Ureter (tissue), 1 donor: ENCODE data around the gene PRKAR1B. TPM values are rescaled to one million over a fixed set of nuclear protein-coding genes. Genes with fewer than 3 reads are reported as not detected.

Experiments
- DNase-seq: peaks from one replicate; pipeline ENCODE4 v3.0.0-alpha.2; 2020; ENCODE audit warnings: low spot score
- total RNA-seq: library from RNA; stranded (reverse); gene quantifications from one replicate; pipeline ENCODE4 v1.2.4, GENCODE V29; 2023
- donor health status: DM: yes; HTN: yes; CAD: no.

Gene PRKAR1B
- total RNA-seq, 1 donor from 2014 or later = 20.5 TPM

DNA sequence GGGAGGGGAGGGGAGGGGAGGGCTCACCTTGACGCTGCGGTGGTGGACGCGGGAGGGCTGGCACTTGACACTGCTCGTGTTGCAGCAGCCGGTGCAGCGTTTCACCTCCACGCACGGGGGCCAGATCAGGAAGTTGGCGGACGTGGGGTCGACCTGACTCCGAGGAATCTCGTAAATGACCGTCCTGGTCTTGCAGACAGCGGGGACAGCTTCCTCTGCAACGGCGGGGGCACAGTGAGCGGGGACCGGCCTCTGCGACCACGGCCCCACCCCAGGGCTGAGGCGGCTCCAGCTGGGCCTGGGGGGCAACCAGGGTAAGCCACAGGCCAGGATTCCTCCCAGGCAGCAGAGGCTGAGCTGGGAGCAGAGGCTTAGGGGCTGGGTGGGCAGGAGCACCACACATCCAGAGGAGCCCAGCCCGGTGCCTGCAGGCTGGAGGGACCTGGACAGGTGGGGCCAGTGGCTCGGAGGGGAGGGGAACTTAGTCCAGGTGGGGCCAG lies 216.2 kb downstream of the PRKAR1B start:
- DNase-seq = no peak

DNA sequence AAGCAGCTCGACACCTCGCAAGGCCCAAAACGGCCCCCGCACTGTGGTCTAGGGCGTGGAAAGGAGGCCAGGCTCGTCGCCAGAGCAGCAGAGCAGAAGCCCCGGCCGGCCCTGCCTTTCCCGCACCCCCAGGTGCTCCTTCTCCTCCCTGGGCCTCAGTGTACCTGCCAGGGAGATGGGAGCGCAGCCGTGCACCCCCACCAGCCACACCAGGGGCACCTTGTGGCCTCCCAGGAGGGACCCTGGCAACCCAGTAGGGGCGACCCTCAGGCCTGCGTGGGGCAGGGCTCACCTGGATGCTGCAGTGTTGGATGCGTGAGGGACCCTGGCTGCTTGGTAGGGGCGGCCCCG lies 217.0 kb downstream of the PRKAR1B start:
- DNase-seq = no peak

DNA sequence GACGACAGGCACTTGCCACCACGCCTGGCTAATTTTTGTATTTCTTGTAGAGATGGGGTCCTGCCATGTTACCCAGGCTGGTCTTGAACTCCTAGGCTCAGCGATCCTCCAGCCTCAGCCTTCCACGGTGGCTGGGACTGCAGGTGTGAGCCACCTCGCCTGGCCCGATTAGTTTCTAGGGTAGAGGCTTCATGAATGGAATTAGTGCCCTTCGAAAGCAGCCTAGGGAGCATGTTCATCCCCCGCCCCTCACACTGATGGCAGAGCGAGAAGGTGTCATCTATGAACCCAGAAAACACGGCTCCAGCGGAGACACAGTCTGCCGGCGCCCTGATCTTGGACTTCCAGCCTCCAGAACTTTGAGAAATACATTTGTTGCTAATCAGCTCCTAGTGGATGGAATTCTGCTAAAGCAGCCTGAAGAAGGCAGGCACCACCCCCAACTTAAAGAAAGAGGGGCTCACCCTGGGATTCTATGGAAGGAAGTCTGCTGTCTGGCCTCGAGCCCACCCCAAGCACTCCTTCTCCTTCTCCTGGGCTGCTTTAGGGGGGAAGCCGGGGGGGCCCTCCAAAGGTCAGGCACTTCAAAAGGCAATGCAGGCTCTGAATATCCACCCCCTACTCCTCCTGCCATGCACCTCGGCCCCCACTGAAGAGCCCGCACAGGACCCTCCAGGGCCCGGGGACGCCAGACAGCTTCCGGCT lies 217.5 kb downstream of the PRKAR1B start:
- no peak for DNase-seq

DNA sequence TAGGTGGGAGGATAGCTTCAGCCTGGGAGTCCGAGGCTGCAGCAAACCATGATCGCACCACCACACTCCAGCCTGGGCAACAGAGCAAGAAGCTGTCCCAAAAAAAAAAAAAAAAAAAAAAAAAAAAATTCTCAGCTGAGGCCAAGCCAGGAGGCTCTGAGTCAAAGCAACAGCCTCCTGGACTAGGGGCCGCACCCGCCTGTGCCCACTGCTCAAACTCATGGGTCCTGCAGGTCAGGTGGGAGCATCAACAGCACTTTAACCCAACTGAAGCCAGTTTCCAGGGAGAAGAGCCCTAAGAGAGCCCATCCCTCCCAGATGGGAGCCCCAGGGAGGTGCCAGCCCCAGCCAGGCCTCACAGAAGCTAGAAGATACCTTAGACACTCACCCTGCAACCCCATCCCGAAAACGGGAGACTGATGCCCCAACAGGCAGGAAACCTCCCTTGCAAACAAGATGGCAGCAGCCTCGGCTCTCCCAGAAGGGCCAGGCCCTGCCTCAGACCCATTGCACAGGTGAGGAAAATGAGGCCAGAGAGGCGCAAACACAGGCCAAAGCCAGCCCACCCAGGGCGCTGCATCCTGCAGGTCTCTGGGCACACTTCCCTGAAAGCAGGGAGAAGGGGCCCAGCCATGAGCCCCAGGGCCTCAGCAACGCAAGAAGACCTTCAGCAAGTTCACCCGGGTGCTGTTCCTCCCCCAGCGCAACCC lies 218.5 kb downstream of the PRKAR1B start:
- no peak for DNase-seq

DNA sequence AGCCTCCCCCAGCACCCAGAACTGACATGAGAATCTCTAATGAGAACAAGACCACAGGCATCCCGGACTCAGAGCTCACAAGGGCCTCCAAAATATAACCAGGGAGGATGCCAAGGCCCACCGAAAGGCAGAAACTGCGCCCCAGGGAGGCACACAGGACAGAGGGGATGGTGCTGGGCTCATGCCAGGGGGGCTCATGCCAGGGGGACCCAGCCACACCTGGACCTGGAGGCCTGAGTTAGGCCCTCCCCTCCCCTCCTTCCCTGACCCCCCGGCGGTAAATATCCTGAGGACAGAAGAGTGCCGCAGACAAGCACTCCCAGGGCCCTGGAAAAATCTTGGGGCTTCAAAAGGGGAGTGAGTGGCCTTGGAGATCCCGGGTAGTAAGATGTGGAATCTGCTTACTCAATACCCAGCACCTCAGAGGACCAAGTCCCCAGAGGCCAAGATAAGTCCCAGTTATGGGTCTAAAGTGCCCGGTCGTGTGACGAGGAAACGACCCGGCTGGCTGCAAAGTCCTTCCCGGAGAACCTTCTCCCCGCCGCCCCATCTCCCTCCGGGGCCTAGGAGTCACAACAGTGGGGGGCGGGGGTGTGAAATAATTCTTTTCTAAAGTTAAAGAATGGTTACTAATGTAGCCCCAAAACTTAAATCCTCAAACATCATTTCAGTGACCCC lies 219.3 kb downstream of the PRKAR1B start:
- DNase-seq = no peak

DNA sequence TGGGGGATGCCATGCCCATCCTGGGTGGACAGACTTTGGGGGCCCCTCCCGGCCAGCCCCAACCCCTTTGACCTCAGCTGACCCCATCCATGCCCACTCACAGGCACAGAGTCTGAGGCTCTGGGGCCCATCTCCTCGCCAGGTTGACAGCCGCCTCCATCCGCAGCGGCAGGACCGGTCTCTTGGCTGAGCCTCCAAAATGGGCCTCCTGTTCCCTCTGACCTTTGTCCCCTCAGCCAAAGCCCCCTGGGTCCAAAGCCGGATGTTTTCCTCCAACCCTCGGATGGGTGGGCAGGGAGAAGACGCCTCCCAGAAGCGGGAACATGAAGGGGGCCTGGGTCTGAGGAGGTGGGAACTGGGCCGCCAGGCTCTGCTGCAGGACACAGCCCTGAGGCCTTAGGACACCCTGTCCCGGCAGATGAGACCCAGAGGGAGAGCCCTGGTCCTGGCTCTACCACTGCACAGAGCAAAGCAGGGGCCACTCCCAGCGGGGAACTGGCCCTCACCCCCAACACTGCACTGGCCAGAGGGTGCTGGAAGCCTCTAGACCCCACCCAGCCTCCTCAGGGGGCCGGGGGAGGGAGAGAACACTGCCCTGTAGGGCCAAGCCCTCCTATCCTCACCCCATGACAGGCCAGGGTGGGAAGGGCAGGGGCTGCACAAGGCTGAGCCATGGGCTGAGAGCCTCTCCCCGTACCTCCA lies 220.0 kb downstream of the PRKAR1B start:
- DNase-seq = no peak

DNA sequence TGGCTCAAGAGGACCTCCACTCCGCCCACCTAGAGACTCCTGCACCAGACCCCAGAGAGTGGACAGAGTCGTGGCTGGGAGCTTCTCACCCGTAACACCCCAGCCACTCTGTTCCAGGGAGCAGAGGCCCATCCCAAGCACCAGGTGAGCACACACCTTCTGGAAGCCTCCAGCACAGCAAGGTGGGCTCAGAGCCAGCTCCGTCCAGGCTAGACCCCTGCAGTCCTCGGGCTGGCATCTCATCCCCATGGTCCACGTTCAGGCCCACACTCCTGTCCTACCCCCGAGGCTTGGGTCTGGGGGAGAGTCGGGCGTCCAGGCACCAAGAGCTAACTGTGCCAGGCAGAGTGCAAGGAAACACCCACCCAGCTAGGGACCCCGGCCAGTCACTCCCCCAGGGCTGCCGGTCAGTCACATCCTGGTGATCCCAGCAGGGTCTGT lies 220.7 kb downstream of the PRKAR1B start:
- no peak for DNase-seq

DNA sequence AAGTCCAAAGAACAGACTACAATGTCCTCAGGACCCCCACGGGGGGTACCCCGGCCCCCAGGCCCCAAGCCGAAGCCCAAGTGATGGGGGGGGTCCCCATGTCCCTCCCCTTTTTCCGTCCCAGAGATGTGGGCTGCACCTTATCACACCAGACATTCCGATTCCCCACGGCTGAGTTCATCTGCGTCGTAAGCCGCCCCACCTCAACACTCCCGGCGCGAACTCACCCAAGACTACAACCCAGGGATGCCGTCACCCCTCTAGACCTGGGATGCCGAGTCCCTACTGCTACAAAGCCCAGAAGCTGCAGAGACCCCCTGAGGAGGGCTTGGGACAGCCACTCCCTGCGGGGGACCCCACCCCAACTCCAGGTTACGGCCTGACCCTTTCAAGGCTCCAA lies 221.9 kb downstream of the PRKAR1B start:
- DNase-seq = no peak

DNA sequence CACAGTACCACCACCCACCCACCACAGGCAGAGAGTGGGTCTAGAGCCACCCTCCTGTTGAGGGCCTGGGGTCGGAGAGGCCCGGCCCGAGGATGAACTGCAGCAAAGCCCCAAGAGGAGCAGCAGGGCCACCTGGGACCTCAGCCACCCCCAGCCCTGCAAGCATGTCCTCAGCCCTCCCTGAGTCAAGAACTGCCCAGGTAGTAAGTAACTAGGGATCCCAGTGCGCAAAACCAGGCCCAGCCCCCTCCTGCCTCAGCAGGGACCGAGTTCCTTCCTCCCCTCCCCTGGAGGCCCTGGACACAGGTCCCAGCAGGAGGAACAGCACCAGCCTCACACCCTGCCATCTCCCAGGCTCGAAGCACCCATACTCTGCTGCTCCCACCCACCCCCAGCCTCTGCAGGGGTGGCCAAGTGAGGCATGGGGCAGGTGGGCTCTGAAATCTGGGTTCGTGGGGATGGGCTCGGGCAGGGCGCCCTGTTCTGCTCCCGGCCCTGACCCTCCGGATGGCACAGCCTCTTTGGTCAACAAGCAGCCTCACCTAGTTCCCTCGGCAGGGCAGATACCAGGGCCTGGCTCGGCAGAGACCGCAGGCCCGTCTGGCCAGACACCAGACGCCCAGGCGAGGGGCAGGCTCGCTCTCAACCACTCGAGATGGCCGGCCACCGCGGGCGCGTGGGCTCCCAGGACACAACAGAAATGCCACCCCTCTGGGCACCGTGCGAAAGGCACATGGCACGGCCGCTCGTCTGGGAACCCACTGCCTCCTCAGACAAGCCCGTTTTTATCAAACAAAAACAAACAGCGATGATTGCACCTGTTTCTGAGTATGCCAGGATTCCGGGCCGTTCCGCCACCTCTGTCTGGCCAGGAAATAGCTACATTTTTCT lies 222.6 kb downstream of the PRKAR1B start:
- no peak for DNase-seq

DNA sequence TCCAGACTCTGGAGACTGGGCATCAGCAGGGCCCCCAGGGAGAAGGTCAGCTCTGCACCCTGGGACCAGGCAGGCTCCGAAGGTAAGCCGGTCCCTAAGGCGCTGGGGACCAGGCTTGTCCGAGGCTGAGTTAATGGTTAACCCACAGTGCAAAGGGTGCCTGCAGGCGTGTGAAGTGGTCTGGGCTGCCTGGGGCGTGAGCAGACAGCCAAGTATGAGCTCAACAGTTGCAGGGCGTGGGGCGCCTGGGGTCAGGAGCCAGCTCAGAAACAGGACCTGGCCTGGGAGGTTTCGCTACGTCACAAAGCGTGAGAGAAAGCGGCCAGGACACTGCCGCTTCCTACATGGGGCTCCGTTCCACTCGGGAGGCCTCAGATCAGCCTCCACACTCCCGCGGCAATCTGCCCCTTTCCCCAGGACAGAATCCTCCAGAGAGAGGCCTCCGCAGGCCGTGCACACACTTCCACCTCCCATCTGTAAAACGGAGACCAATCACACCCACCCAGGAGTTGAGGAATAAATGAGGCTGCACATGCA lies 223.4 kb downstream of the PRKAR1B start:
- DNase-seq = no peak

DNA sequence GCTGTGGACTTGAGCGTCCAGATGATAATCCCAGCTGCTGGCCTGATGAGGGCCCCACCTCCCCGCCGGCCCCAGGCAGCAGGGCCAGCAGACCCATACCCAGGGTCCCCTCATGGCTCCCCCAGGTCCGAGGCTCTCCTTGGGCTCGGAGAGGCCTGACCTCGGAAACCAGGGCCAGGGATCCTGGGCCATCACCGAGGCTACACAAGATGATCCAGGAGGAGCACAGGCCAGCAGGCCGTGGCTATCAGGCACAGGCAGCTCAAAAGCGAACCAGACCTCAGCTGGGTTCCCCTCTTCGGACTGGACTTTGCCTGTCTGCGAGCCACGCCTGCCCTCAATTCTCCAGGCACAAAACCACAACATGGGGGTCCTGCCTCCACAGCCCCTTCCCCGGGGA lies 224.8 kb downstream of the PRKAR1B start:
- DNase-seq = no peak

DNA sequence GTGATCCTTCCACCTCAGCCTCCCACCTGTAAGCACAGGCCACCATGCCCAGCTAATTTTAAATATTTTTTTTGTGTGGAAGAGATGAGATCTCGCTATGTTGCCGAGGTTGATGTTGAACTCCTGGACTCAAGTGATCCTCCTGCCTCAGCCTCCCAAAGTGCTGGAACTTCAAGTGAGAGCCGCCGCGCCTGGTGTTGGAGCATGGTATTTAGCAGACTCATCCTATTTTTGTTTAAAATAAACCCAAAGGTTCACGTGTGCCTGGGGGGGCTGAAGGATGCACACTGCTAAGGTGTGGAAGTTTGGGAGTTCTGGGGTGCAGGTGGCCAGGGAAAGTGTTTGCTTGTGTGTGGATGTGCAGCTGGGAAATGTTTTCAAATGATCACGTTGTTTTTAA lies 225.6 kb downstream of the PRKAR1B start:
- no peak for DNase-seq

DNA sequence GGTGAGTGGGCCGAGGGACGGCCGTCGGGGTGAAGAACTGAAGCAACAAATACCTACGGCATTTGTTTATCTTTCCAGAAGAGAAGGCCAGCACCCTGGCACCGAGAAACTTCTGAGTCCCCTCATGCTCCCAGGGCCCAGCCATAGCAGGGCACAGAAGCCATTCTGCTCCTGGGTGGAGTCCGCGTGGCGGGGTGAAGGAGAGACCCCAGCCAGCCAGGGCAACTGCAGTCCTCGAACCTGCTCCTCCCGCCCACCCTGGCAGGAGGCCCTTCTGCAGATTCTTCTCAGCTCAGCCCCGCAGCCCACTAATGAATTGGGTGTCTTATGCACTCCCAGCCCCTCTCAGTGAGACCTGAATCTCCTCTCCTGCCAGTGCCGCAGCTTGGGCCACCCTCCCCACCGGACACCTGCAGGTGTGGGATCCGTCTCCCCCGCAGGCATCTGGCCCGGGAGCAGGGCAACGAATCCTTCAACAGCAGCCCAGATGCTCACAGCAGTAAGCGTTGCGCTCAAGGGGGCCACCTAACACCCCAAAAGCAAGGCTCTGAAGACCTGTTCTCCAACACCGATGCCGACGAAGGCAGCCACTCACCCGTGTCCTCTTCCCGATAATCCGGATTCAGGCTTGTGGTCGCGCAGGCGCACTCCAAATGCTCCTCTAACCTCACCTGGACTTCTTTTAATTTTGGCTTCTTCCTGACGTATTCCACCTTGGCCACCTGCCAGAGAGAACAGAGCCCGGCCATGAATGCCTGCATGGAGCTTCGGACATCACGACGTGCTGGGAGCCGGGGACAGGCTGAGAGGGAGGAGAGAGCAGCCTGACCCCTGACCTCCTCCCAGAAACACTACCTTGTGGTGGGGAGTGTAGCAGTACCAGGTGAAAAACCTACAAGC lies 226.3 kb downstream of the PRKAR1B start:
- no peak for DNase-seq

DNA sequence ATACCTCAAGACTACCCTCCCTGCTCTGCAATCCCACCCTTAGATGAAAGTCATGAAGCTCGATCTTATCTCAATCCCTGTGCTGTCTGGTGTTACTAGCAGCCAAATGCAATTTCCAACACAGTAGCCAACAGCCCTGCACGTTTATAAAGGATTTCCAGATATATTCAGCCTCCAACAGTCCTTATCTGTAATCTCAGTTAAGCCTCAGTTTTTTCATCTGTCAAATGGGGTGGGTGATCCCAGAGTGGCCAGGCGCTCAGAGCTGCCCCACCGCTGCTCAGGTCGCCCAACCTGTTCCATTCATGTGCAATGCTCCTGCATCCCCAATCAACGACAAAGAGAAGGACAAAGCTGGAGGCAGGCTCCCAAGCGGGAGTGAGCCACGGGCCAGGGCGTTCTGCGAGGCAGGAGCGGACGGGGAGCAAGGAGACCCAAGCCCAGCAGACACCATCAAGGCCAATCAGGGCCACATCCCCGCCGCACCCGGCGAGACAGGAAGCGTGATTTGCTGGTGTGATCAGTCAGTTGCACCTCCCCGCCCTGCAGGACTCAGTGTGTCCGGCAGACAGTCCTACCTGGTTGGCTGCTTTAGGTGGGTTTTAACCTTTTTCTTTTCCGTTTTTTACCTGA lies 227.1 kb downstream of the PRKAR1B start:
- no peak for DNase-seq

Other genes starting within 250 kb of the PRKAR1B start
- gene PDGFA, start 207.4 kb downstream of the PRKAR1B start, total RNA-seq = 31.5 TPM
- 35.1 TPM for gene DNAAF5, start 582 bp downstream of the PRKAR1B start, total RNA-seq
- 137 TPM for gene SUN1, start 105.2 kb upstream of the PRKAR1B start, total RNA-seq
- 43.4 TPM for gene GET4, start 149.3 kb upstream of the PRKAR1B start, total RNA-seq
- gene ADAP1, start 227.4 kb upstream of the PRKAR1B start, total RNA-seq = 20.6 TPM
- gene COX19, start 248.3 kb upstream of the PRKAR1B start, total RNA-seq = 14.6 TPM